MM.1S (cell line): ENCODE results near the gene C1QTNF9.
"Not testable (repeated sequence)": the region's sequence is repeated elsewhere in the genome, so short reads cannot be mapped to it uniquely, and the experiment has no call there.

Experiments
- DNase-seq: peaks from one replicate; pipeline ENCODE4 v3.0.0-alpha.2; 2015
- H2AFZ ChIP-seq: fragments of 300-600 bp; sonication (generic); 2 replicates; pipeline ENCODE4 v1.6.0; 2016; ENCODE audit warnings: antibody characterized with exemption, low read length
- H3F3A ChIP-seq: fragments of 300-600 bp; sonication (generic); 2 replicates; pipeline ENCODE4 v1.6.1; 2016; ENCODE audit warnings: mild to moderate bottlenecking, antibody characterized with exemption, low read length, moderate library complexity, mixed read lengths; ENCODE audit not compliant: insufficient read depth
- H3K27ac ChIP-seq: fragments of 300-600 bp; sonication (generic); 2 replicates; pipeline ENCODE4 v1.5.1; 2016; ENCODE audit warnings: mild to moderate bottlenecking, low read length
- H3K27me3 ChIP-seq: fragments of 300-600 bp; sonication (generic); replicated peaks from 2 replicates; pipeline ENCODE4 v1.6.0; 2016; ENCODE audit warnings: low read length; ENCODE audit not compliant: insufficient read depth
- H3K36me3 ChIP-seq: fragments of 300-600 bp; sonication (generic); replicated peaks from 2 replicates; pipeline ENCODE4 v1.6.1; 2016; ENCODE audit warnings: mild to moderate bottlenecking, low read length, mixed read lengths; ENCODE audit not compliant: insufficient read depth
- H3K4me1 ChIP-seq: fragments of 300-600 bp; sonication (generic); 2 replicates; pipeline ENCODE4 v1.6.1; 2016; ENCODE audit warnings: low read length, mixed read lengths
- H3K4me2 ChIP-seq: fragments of 300-600 bp; sonication (generic); 2 replicates; pipeline ENCODE4 v1.6.0; 2016; ENCODE audit warnings: low read depth, low read length
- H3K4me3 ChIP-seq: fragments of 300-600 bp; sonication (generic); 2 replicates; pipeline ENCODE4 v1.5.1; 2016; ENCODE audit warnings: low read length, mixed read lengths
- H3K79me2 ChIP-seq: fragments of 300-600 bp; sonication (generic); 2 replicates; pipeline ENCODE4 v1.6.1; 2016; ENCODE audit warnings: mixed run types, low read length, mixed read lengths
- H3K9ac ChIP-seq: fragments of 300-600 bp; sonication (generic); 2 replicates; pipeline ENCODE4 v1.6.1; 2016; ENCODE audit warnings: low read length, mixed read lengths
- H3K9me2 ChIP-seq: fragments of 300-600 bp; sonication (generic); replicated peaks from 2 replicates; pipeline ENCODE4 v1.6.1; 2016; ENCODE audit warnings: mild to moderate bottlenecking, low read length, mixed read lengths; ENCODE audit not compliant: insufficient read depth
- H3K9me3 ChIP-seq: fragments of 300-600 bp; sonication (generic); replicated peaks from 2 replicates; pipeline ENCODE4 v1.6.1; 2016; ENCODE audit warnings: mild to moderate bottlenecking, low read length, mixed read lengths; ENCODE audit not compliant: insufficient read depth
- H4K20me1 ChIP-seq: fragments of 300-600 bp; sonication (generic); 2 replicates; pipeline ENCODE4 v1.6.1; 2016; ENCODE audit warnings: mild to moderate bottlenecking, low read length, moderate library complexity, mixed read lengths; ENCODE audit not compliant: insufficient read depth
- CTCF ChIP-seq: fragments of 300-600 bp; sonication (generic); IDR thresholded peaks from 2 replicates; pipeline ENCODE4 v1.5.1; 2016; ENCODE audit warnings: antibody characterized with exemption, low read length, mixed read lengths
- EZH2 ChIP-seq: fragments of 300-600 bp; sonication (generic); optimal IDR thresholded peaks from 2 replicates; pipeline ENCODE3; 2017; ENCODE audit warnings: low read depth, mild to moderate bottlenecking, antibody characterized with exemption, low read length, mixed read lengths
- EZH2phosphoT487 ChIP-seq: fragments of 300-600 bp; sonication (generic); IDR thresholded peaks from 2 replicates; pipeline ENCODE4 v1.6.1; 2018; ENCODE audit warnings: antibody characterized with exemption, low read length

C1QTNF9 gene

GRCh38 chr13:24355103-24355502 is 45.7 kb downstream of the C1QTNF9 start:
- H3F3A ChIP-seq: no peaks in the 10 kb centered on the region
- TF ChIP-seq CTCF (no peak), EZH2 (no peak), EZH2phosphoT487 (no peak)
- H3K4me2 ChIP-seq: no peak overlapping the region
- H3K9ac ChIP-seq: no peak overlapping the region
- no peak overlapping the region for H3K4me3 ChIP-seq
- no peaks in the 10 kb centered on the region for H3K79me2 ChIP-seq
- H3K27ac ChIP-seq: no peak overlapping the region
- DNase-seq: no peak
- H3K36me3 ChIP-seq: no peaks in the 10 kb centered on the region
- no peaks in the 10 kb centered on the region for H3K27me3 ChIP-seq
- no peaks in the 10 kb centered on the region for H3K4me1 ChIP-seq
- no peaks in the 10 kb centered on the region for H4K20me1 ChIP-seq
- no peaks in the 10 kb centered on the region for H3K9me3 ChIP-seq
- H2AFZ ChIP-seq: no peak overlapping the region
- H3K9me2 ChIP-seq: no peaks in the 10 kb centered on the region

- no peak for DNase-seq
- H3K4me1 ChIP-seq: no peaks in the 10 kb centered on the region
- H3F3A ChIP-seq: no peaks in the 10 kb centered on the region
- TF ChIP-seq EZH2phosphoT487 (no peak), CTCF (no peak), EZH2 (no peak)
- no peaks in the 10 kb centered on the region for H4K20me1 ChIP-seq
- H3K9me2 ChIP-seq: no peaks in the 10 kb centered on the region
- no peaks in the 10 kb centered on the region for H3K36me3 ChIP-seq
- H3K27ac ChIP-seq: no peak overlapping the region
- no peaks in the 10 kb centered on the region for H3K9me3 ChIP-seq
- no peak overlapping the region for H2AFZ ChIP-seq
- H3K4me2 ChIP-seq: no peak overlapping the region
- H3K4me3 ChIP-seq: no peak overlapping the region
- H3K9ac ChIP-seq: no peak overlapping the region
- no peaks in the 10 kb centered on the region for H3K79me2 ChIP-seq
- H3K27me3 ChIP-seq: no peaks in the 10 kb centered on the region
Measured at GRCh38 chr13:24356270-24356669, 46.9 kb downstream of the C1QTNF9 start.

- H3K79me2 ChIP-seq: no peaks in the 10 kb centered on the region
- H3F3A ChIP-seq: no peaks in the 10 kb centered on the region
- H3K9me3 ChIP-seq: no peaks in the 10 kb centered on the region
- no peaks in the 10 kb centered on the region for H3K9me2 ChIP-seq
- H3K27ac ChIP-seq: no peak overlapping the region
- no peak overlapping the region for H3K9ac ChIP-seq
- H3K36me3 ChIP-seq: no peaks in the 10 kb centered on the region
- H3K27me3 ChIP-seq: no peaks in the 10 kb centered on the region
- no peak overlapping the region for H2AFZ ChIP-seq
- H3K4me2 ChIP-seq: no peak overlapping the region
- TF ChIP-seq CTCF (no peak), EZH2phosphoT487 (no peak), EZH2 (no peak)
- no peaks in the 10 kb centered on the region for H3K4me1 ChIP-seq
- H3K4me3 ChIP-seq: no peak overlapping the region
- H4K20me1 ChIP-seq: no peaks in the 10 kb centered on the region
- DNase-seq: no peak
Measured at GRCh38 chr13:24356837-24357236, 47.5 kb downstream of the C1QTNF9 start.

- Histone ChIP-seq H3K9me3 (no peaks in the 10 kb centered on the region), H4K20me1 (no peaks in the 10 kb centered on the region), H3K4me3 (no peak overlapping the region)
Measured at GRCh38 chr13:24357756-24358155, 48.4 kb downstream of the C1QTNF9 start.

GRCh38 chr13:24358836-24359235 is 49.5 kb downstream of the C1QTNF9 start:
- not testable (repeated sequence) for H3K9ac ChIP-seq, H3K79me2 ChIP-seq, H2AFZ ChIP-seq, H3K9me2 ChIP-seq, DNase-seq, H3K4me3 ChIP-seq, H3K9me3 ChIP-seq, H3K27me3 ChIP-seq, H3K4me2 ChIP-seq, H3K4me1 ChIP-seq, H4K20me1 ChIP-seq, H3F3A ChIP-seq, H3K27ac ChIP-seq, H3K36me3 ChIP-seq

More at GRCh38 chr13:24357756-24358155, 48.4 kb downstream of the C1QTNF9 start:
- H3K36me3 ChIP-seq: no peaks in the 10 kb centered on the region
- no peak for DNase-seq
- TF ChIP-seq EZH2phosphoT487: no peak
- no peaks in the 10 kb centered on the region for H3F3A ChIP-seq
- no peaks in the 10 kb centered on the region for H3K9me2 ChIP-seq
- H3K27ac ChIP-seq: no peak overlapping the region
- no peak overlapping the region for H2AFZ ChIP-seq
- H3K4me1 ChIP-seq: no peaks in the 10 kb centered on the region
- H3K27me3 ChIP-seq: no peaks in the 10 kb centered on the region
- no peak overlapping the region for H3K4me2 ChIP-seq
- no peak overlapping the region for H3K9ac ChIP-seq
- H3K79me2 ChIP-seq: no peaks in the 10 kb centered on the region

- not testable (repeated sequence) for DNase-seq, H2AFZ ChIP-seq, H3K27ac ChIP-seq, H3K9ac ChIP-seq, H3K27me3 ChIP-seq, H3K4me3 ChIP-seq, H3K4me2 ChIP-seq, H4K20me1 ChIP-seq, H3K9me3 ChIP-seq, H3F3A ChIP-seq, H3K79me2 ChIP-seq, H3K4me1 ChIP-seq, H3K9me2 ChIP-seq, H3K36me3 ChIP-seq
Measured at GRCh38 chr13:24359252-24359651, 49.9 kb downstream of the C1QTNF9 start.
